ENCODE data around the gene MYO1G.

Gene MYO1G

DNA sequence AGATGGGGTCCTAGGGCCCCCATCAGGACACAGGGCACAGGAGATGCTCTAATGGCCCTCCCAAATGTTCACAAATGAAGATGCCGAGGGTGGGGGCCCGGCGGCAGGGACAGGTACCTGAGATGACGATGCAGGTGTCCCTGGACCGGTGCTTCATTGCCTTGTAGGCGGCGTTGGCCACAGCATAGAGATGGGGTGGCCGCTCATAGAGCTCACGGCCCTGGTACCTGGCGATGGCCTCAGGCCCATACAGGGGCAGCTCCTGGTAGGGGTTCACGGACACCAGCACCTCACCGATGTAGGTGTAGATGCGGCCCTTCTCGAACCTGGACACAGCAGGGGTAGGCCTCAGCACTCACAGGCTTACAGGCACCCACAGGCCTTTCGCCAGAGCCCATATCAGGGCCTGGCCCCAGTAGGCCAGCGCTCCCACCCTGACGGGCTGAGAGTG, 2.0 kb downstream of the MYO1G start:
- Histone ChIP-seq H3K36me3 (ENCODE audit: control insufficient read depth, insufficient read depth, low read length) (peaks cover 55% of the 10 kb centered on the region), H3K4me3 (replicated peaks; ENCODE audit: low read depth, low read length) (peak overlapping the region; percentile 98), H3K27me3 (replicated peaks; ENCODE audit: control insufficient read depth, insufficient read depth, low read length) (no peaks in the 10 kb centered on the region)
- TF ChIP-seq, protein P1, sequence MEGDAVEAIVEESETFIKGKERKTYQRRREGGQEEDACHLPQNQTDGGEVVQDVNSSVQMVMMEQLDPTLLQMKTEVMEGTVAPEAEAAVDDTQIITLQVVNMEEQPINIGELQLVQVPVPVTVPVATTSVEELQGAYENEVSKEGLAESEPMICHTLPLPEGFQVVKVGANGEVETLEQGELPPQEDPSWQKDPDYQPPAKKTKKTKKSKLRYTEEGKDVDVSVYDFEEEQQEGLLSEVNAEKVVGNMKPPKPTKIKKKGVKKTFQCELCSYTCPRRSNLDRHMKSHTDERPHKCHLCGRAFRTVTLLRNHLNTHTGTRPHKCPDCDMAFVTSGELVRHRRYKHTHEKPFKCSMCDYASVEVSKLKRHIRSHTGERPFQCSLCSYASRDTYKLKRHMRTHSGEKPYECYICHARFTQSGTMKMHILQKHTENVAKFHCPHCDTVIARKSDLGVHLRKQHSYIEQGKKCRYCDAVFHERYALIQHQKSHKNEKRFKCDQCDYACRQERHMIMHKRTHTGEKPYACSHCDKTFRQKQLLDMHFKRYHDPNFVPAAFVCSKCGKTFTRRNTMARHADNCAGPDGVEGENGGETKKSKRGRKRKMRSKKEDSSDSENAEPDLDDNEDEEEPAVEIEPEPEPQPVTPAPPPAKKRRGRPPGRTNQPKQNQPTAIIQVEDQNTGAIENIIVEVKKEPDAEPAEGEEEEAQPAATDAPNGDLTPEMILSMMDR (IDR thresholded peaks at IDR 0.05; ENCODE audit: insufficient read depth, low read length, poor library complexity, severe bottlenecking): no peak
- DNase-seq (ENCODE audit: extremely low read depth, insufficient read length): no peak

DNA sequence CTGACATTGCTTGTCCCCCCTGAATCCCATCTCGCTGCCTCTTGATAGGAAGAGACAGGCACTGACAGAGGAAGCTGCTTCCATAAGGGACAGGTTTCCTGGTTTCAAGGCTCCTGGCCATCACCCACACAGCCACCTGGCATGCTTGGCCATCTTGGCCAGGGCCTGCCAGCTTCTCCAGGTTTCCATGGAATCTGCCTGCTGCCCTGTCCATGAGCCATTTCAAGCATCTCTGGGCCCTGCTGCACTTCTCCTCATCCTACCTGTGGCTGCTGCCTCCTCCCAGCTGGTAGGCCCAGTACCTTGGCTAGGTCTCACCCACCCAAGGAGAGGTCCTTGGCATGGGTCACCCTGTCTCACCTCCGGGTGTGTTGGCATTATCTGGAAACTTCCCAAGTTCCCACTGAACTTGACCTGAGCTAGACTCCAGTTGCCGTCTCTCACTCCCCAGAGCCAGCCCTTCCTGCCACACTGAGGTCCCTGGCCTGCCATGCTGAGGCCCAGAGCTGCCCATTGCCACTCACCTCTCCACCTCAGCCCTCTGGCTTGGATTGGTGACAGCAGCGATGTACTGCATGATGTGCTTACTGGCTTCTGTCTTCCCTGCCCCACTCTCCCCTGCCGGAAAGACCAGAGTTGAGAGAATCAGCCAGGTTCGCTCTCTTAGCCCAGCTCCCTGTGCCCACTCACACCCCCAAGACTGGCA, 2.6 kb downstream of the MYO1G start:
- Histone ChIP-seq H3K36me3 (ENCODE audit: control insufficient read depth, insufficient read depth, low read length) (peaks cover 60% of the 10 kb centered on the region), H3K4me3 (replicated peaks; ENCODE audit: low read depth, low read length) (peak overlapping the region; percentile 98), H3K27me3 (replicated peaks; ENCODE audit: control insufficient read depth, insufficient read depth, low read length) (no peaks in the 10 kb centered on the region)
- no peak for DNase-seq (ENCODE audit: extremely low read depth, insufficient read length)
- TF ChIP-seq, protein P1 (IDR thresholded peaks at IDR 0.05; ENCODE audit: insufficient read depth, low read length, poor library complexity, severe bottlenecking): no peak

DNA sequence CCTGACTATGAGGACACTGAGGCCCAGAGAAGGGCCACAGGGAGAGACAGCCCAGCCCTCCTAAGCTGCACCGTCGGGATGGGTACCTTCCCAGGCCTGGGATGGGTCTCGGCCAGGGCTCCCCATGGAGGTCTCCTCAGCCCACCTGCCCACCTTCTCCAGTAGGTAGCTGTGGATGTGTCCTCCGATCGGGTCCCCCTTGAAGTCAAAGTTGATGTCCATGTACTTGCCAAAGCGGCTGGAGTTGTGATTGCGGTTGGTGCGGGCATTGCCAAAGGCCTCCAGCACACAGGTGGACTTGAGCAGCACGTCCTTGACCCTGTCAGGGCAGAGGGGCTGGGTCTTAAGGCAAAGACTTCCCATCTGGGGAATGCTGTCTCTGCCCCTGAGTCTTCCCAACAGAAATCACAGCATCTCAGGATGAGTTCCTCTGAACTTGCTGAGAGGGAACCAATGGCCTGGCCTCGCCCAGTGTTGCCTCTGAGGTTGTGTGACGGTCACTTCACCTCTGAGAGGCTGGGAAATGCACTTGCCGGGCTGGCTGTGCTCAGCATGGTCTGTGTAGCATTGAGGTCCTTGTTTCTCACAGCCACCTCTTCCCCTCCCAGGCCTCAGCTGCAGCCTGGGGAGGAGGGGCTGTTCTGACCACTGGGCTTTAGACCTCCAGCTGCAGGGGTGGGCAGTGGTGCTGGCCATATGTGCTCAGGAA, 3.3 kb downstream of the MYO1G start:
- TF ChIP-seq, protein P1 (IDR thresholded peaks at IDR 0.05; ENCODE audit: insufficient read depth, low read length, poor library complexity, severe bottlenecking): no peak
- Histone ChIP-seq H3K4me3 (replicated peaks; ENCODE audit: low read depth, low read length) (peak overlapping the region; percentile 98), H3K36me3 (ENCODE audit: control insufficient read depth, insufficient read depth, low read length) (peaks cover 66% of the 10 kb centered on the region), H3K27me3 (replicated peaks; ENCODE audit: control insufficient read depth, insufficient read depth, low read length) (no peaks in the 10 kb centered on the region)
- DNase-seq (ENCODE audit: extremely low read depth, insufficient read length): no peak

DNA sequence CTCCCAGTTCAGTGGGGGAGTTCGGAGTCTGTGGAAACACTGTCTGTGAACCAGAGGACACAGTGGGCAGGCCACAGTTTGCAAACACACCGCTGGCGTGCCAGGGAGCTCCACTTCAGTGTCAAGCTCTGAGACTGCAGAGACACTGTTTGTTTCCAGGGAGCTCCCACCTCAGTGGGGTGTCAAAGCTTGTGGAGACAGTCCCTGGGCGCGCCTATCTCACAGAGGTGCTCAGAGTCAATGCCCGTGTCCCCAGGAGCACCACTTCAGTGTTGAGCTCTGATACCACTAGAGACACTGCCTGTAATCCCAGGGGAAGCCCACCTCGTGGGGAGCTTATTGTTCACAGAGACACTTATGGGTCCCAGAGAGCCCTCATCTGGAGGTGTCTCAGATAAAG, 4.3 kb downstream of the MYO1G start:
- H3K36me3 ChIP-seq (ENCODE audit: control insufficient read depth, insufficient read depth, low read length): peaks cover 73% of the 10 kb centered on the region
- no peak overlapping the region for H3K4me3 ChIP-seq (replicated peaks; ENCODE audit: low read depth, low read length)
- no peaks in the 10 kb centered on the region for H3K27me3 ChIP-seq (replicated peaks; ENCODE audit: control insufficient read depth, insufficient read depth, low read length)
- no peak for DNase-seq (ENCODE audit: extremely low read depth, insufficient read length)
- TF ChIP-seq, protein P1 (IDR thresholded peaks at IDR 0.05; ENCODE audit: insufficient read depth, low read length, poor library complexity, severe bottlenecking): no peak

DNA sequence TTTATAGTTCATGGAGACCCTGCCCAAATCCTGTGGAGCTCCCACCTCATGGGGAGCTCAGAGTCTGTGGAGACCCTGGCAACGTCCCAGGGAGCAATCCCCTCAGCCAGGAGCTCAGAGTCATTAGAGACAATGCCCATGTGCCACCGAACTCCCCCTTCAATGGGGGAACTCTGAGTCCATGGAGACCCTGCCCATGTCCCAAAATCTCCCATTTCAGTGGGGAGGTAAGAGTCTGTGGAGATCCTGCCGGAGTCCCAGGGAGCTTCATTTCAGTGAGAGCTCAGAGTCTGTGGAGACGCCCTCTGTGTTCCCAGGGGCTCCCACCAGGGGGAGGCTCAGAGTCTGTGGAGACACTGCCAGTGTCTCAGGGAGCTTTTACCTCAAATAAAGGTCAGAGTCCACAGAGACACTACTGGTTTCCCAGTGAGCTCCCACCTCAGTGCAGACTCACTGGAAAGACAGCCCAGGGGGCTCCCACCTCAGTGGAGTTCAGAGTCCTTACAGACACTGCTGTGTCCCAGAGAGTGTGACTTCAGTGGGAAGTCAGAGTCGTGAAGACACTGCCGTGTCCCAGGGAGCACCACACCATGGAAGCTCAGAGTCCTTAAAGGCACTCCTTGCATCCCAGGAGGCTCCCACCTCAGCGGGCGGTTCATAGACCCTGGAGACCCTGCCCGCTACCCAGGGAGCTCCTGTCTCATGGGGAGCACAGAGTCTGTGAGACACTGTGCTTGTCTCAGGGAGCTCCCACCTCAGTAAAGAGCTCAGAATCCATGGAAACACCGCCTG, 5.0 kb downstream of the MYO1G start:
- Histone ChIP-seq H3K4me3 (replicated peaks; ENCODE audit: low read depth, low read length) (no peak overlapping the region), H3K27me3 (replicated peaks; ENCODE audit: control insufficient read depth, insufficient read depth, low read length) (no peaks in the 10 kb centered on the region), H3K36me3 (ENCODE audit: control insufficient read depth, insufficient read depth, low read length) (peaks cover 78% of the 10 kb centered on the region)
- TF ChIP-seq, protein P1 (IDR thresholded peaks at IDR 0.05; ENCODE audit: insufficient read depth, low read length, poor library complexity, severe bottlenecking): peak; percentile 51
- DNase-seq (ENCODE audit: extremely low read depth, insufficient read length): no peak
